ENCODE results near the gene STARD9.
"Not testable (repeated sequence)": the region's sequence is repeated elsewhere in the genome, so short reads cannot be mapped to it uniquely, and the experiment has no call there.

Gene STARD9

DNA sequence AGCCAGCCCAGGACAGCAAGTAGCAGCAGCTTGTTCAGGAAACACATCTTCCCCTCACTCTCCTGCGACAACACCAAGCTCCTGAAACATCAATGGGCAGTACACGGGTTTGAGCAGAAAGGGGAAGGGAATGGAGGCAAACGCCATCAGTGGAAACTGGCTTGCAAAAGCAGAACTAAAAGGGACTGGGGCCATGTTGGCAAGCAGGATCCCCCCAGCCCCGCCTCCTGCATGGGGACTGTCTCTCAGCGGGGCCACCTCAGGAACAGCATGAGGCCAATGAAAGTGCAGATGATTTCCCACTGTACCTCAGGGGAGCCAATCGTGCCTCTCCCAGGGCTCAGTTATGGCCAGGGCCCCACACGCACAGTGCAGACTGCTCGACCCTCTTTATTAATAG, 154.7 kb downstream of the STARD9 start:
- no peak for DNase-seq (ENCODE audit: low read depth)

DNA sequence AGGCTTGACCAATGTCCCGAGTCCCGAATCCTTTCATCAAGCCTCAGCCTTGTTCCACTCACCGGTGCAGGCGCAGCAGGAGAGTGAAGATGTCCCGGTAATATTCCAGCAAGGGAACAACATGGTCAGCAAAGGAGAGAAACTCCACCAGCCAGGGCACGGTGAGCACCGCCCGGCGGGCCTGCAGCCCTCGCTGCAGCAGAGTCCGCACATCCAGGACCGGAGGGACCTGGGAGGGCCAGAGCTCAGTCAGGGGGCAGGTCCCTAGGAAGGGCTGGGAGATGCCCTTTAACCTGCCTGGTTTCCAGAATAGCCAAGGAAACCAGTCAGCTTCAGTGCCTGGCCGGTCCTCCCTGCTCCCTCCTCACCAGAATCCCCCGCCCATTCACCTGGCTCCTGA, 155.1 kb downstream of the STARD9 start:
- no peak for DNase-seq (ENCODE audit: low read depth)

DNA sequence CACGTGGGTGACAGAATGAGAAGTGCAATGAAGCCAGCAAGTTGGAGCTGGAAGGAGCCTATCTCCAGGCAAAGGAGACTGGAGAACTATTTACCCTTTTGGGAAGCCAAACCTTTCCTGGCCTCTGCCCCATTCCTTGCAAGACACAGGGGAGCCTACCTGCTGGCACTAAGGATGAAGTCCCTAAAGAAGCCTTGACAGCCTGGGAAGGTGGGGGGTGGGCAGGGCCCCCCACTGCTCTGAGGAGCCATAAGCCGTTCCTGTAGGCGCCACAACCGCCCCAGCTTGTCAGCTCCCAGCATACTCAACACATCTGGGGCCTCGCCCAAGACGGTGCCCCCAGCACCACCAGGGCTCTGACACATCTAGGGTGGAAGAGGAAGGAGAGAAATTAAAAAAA, 156.1 kb downstream of the STARD9 start:
- no peak for DNase-seq (ENCODE audit: low read depth)

DNA sequence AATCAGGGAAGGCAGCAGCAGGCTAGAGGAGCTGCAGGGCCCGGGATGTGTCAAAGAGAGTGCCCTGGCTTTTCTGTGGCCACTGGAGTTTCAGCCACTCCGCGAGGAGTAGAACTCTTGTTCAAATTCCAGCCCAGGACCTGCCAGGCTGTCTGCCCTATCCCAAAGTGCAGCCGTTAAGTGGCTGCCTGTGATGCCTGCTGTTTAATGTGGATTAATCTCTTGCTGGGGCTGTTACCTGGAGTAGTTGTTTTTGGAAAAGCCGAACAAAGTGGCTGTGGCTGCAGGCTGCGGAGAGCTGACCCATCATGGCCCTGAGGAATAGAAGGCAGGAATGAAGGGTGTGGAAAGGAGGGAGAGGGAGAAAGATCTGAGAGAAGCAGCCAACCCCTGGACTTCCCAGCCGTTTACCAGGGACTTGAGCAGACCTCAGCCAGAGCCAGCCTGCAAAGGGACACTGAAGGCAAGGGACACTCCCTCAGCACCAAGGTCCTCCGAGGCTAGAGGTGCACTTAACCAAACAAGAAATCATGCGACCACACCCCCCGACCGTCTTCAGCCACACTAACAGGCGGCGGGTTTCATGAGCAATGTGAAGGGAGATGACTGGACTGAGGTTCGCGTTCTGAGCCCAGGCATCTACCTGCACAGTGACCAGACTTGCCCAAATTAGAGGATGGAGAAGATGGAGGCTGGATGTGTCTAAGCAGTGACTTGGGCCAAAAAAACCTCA, 156.9 kb downstream of the STARD9 start:
- DNase-seq (ENCODE audit: low read depth): no peak

DNA sequence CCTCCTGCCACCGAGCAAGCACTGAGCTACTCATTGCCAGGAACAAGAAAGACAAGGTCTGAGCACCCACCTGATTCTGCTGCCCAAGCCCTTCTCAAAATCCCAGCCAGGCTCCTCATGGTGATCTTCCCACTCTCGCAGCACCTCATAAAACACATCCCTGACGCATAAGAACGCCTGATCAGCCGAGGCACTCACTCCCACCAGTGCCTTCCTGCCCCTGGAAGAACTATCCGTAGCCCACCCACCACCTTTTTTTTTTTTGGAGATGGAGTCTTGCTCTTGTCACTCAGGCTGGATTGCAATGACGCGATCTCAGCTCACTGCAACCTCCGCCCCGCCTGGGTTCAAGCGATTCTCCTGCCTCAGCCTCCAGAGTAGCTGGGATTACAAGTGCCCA, 157.6 kb downstream of the STARD9 start:
- no peak for DNase-seq (ENCODE audit: low read depth)

DNA sequence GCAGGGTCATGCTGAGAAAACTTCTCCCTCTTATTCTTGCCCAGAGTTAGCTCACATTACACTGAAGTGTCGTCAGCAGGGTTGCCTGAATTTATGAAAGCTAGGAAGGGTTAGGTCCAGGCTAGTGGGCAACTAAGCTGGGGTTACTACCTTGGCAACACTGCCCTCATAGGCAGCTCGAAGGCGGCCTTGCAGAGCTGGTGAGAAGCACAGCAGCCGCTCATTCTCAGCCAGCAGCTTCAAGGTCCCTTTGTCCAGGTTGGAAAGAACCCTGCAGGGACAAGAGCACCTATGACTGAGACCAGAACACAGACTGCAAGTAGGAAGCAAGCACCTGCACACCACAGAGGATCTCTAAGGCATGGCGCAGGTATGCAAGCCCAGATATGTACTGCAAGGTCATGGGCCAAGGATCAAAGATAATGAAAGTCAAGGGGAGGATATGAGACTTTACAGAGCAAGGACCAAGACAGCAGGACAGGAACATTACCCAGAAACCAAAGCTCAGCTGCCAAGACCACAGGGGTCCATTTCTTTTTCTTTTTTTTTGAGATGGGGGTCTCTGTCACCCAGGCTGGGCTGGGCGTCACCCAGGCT, 158.8 kb downstream of the STARD9 start:
- no peak for DNase-seq (ENCODE audit: low read depth)

DNA sequence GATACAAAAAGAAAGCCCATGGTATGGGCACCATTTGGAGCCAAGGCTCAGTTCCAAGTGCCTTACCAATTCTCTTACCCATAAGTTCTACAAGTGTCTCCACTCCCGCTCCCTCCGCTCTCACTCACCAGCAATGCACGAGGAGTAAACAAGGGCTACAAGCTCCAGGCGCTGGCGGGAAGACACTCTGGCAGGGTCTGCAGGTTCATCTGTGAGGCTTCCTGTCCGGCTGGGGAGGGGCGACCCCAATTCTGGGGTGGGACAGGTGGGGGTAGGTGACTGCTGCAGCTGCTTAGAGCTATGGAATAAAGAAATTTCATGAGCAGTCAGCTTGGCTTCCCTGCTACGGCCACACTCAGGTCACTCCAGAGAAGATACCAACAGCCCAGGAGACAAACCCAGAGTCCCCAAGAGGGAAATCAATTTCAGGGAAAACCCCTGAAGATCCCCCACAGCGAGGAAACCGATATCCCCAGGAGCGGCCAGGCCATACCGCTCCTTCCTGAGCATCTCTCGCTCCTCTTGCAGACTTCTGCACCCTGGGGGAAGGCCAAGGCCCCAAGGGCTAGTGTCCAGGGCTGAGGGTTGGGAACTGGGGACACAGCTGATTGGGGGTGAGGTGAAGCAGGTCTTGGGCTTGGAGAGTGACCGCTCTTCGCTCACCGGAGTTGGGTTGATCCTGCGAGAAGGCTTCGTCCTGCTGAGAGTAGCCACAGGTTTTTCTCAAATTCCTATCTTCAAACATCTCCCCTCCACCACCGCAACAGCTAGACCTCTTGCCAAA, 160.2 kb downstream of the STARD9 start:
- DNase-seq (ENCODE audit: low read depth): no peak

DNA sequence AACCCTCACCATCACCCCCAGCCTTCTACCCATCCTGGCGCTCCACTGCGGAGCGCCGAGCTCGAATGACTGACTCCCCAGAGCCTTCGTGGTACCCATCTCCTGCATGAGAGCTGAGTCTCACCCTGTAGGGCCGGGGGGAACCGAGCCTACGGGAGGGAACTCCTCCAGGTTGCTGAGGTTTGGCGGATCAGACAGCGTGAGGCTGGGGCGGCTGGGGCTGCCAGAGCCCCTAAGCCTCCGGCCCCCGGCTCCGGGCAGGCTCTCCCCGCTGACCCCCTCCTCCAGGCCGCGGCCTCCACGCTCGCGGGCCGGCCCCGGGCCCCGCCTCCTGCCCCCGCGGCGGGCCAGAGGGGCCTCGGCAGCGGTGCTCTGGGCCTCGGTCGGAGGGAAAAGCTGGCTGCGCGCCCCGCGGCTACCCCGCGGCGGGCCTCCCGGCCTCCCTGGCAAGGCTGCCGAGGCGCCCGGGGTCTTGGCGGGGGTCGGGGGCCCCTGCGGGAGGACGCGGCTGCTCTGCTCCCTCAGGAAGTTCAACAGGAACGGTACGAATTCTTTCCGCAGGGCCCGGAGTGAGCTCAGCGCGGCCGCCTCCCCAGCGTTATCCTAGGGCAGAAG, 160.9 kb downstream of the STARD9 start:
- peak; percentile 2 for DNase-seq (ENCODE audit: low read depth)

DNA sequence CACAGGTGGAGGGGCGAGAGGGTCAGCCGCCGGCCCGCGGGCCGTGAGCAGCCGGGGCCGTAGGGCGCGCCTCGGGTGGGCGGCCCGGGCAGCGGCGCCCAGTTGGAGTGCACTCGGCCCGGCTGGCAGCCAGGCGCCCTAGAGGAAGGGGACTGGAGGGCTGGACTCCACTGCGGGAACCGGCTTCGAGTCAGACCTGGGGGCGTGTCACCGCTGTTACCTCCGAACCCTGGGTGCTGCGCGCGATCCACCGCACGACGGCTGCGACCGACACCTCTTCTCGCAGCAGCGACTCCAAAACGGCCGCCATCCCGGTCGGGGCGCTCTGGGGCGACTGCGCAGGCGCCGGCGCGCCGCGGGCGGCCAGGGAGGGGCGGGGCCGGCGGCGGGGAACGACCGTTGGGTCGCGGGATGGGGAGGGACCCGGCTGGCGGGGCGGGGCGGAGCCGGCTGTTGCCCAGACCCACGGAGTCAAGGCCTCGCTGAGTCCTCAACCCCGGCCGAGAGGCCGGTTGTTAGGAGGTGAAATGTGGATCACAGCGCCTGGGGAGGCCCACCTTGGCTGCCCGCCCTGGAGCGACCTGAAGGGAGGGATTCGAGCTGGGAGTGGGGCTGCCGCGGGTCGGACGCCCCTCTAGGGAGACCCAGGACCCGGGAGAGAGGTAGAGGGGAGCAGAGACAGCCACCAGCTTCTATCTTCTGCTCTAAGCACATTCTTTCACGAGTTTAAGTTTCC, 161.6 kb downstream of the STARD9 start, which contains the start of gene CDAN1:
Gene CDAN1, minus strand, starts transcription at position 336 of the 736 bp plus-strand sequence. Its CDS starts 26 bp downstream, at position 310.
- peak; percentile 92 for DNase-seq (ENCODE audit: low read depth)

DNA sequence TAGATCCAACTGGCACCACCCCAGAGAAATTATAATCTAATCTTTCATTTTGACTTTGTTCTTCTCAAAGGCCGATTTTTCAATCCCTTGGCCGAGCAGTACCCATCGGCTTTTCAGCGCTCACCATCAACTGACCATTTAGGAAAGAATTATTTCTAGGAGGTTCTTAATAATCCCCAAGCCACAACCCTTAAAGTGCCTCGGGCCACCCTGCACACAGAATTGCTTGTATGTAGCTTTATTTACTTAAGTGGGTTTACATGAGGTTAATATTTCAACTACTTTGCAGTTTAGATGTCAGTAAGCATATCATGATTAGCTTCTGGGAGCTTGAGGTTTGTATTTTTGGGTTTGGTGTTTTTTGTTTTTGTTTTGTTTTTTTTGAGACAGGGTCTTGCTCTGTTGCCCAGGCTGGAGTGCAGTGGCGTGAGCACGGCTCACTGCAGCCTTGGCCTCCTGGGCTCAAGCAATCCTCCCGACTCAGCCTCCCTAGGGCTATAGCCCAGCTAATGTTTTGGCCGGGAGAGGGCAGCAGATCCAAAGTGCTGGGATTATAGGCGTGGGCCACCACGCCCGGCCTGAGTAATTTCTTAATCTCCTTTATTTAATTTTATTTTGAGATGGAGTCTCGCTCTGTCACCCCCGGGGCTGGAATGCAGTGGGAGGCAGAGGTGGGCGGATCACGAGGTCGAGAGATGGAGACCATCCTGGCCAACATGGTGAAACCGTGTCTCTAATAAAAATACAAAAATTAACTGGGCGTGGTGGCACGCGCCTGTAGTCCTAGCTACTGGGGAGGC, 162.3 kb downstream of the STARD9 start:
- DNase-seq (ENCODE audit: low read depth): no peak

DNA sequence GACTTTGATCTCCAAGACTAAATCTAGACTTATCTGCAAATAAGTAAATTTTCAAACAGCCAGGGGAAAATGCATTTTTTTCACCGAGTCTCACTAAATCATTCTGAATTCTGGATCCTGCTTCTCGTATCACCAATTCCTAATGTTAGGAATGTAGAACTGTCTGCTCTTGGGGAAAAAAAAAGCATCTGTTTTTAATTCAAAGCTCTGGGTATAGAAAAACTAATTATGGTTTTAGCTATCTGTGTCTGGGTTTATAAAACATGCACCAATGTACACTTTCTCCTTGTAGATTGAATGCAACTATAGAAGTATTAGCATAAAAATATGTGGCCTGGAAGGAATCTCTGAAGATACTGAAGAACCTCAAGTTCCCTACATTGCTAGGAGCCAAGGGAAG, 166.3 kb downstream of the STARD9 start:
- no peak for DNase-seq (ENCODE audit: low read depth)

DNA sequence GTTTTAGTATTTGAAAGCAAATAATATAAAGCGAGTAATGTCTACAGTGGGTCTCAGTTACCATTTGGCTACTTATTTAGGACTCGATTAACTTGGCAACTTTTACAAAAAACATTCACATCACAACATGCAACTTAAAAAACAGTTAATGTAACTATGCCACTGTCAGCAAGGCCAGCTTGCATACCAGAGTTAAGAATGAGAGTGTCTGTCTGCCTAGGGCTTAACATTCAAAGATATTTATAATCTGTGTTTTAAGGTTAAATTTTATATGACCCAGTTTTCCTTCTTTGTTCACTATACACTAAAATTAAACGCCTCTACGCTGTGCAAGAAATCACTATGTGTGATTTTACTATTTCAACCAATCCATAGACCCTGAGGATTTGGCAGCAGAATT, 166.7 kb downstream of the STARD9 start:
- DNase-seq (ENCODE audit: low read depth): no peak

DNA sequence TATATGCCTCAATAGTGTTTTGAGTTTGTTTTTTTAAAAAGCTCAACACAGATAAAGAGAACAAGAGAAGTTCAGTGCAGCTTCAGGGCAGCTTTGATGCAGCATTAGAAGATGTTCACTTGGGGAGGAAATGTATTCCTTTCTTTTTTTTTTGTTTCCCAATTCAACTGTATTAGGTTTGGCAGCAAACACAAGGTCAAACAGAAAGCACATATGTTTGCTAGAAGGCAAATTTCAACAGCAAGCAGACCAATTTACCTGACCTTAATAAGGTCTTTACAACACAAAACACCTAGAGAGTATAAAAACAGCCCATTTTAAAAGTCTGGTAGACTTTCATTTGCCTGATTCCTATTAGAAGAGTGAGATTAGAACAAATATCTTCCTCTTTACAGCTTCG, 168.8 kb downstream of the STARD9 start:
- DNase-seq (ENCODE audit: low read depth): no peak

DNA sequence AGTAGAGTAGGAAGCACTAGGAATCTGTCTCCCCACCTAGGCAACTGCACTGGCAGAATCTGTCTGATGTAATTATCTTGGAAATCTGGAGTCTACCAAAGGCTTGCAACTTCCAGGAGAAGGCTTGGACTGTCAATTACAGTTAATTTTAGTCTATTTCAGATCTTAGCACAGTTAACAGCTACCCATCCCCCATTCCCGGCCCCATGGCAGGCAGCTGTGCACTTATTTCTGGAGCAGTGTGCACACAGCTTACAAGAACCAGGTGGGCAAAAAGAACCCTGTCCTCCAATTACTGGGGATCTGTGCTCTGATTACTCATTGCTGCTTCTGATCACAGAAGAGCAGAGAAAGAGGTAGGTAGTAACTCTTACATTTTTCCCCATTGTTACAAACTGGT, 173.9 kb downstream of the STARD9 start:
- DNase-seq (ENCODE audit: low read depth): no peak

DNA sequence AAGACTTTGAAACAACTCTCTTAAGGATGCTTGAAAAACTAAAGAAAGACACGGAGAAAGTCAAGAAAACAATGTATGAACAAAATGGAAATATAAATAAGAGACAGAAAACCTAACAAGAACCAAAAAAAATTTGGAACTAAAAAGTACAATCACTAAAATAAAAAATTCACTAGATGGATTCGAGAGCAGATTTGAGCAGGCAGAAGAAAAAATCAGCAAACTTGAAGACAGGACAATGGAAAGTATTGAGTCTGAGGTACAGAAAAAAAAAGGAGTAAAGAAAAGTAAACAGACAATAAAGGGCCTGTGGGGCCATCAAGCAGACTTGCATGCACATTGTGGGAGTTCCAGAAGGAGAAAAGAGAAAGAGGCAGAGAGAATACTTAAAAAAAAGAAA, 174.9 kb downstream of the STARD9 start:
- DNase-seq (ENCODE audit: low read depth): no peak

DNA sequence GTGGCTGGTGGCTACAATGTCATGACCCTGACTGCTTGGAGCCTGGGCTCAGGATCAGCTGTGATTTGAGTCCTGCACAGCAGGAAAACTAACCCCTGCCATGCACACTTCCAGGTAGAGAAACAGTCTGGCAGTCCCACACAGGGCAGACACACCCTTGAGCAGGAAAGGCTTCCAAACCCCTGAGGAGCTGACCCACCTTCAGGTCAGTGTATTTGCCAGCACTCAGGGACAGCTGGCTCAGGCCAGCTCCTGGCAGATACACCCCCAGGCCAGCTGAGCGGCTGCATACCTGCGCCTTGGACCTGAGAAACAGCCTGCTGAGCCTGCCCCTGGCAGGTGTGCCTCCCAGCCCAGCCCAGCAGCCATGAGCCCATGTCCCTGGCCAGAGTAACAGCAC, 183.7 kb downstream of the STARD9 start:
- DNase-seq (ENCODE audit: low read depth): no peak

DNA sequence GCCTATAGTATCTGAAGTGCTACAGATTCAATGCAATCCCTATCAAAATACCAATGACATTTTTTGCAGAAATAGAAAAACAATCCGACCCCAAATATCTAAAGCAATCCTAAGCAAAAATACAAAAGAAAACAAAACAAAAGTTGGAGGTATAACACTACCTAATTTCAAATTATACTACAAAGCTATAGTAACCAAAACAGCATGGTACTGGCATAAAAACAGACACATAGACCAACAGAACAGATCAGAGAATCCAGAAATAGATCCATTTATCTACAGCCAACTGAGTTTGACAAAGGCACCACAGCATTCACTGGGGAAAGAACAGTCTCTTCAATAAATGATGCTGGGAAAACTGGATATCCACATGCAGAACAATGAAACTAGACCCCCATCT, 185.4 kb downstream of the STARD9 start:
- no peak for DNase-seq (ENCODE audit: low read depth)

DNA sequence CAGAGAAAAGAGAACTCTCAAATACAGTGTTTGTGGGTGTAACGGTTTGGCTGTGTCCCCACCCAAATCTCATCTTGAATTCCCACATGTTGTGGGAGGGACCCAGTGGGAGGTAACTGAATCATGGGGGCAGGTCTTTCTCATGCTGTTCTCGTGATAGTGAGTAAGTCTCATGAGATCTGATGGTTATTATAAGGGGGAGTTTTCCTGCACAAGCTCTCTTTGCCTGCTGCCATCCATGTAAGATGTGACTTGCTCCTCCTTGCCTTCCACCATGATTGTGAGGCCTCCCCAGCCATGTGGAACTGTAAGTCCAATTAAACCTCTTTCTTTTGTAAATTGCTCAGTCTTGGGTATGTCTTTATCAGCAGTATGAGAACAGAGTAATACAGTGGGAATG, 186.4 kb downstream of the STARD9 start:
- not testable (repeated sequence) for DNase-seq (ENCODE audit: low read depth)

DNA sequence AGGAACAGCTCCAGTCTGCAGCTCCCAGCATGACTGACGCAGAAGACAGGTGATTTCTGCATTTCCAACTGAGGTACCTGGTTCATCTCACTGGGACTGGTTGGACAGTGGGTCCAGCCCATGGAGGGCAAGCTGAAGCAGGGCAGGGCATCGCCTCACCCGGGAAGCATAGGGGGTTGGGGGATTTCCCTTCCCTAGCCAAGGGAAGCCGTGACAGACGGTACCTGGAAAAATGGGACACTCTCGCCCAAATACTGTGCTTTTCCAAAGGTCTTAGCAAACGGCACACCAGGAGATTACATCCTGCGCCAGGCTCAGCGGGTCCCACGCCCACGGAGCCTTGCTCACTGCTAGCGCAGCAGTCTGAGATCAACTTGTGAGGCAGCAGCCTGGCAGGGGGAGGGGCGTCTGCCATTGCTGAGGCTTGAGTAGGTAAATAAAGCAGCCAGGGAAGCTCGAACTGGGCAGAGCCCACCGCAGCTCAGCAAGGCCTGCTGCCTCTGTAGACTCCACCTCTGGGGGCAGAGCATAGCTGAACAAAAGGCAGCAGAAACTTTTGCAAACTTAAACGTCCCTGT, 188.8 kb downstream of the STARD9 start:
- DNase-seq (ENCODE audit: low read depth): not testable (repeated sequence)

DNA sequence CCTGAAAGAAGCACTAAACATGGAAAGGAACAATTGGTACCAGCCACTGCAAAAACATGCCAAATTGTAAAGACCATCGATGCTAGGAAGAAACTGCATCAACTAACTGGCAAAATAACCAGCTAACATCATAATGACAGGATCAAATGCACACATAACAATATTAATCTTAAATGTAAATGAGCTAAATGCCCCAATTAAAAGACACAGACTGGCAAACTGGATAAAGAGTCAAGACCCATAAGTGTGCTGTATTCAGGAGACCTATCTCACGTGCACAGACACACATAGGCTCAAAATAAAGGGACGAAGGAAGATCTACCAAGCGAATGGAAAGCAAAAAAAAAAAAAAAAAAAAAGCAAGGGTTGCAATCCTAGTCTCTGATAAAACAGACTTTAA, 190.7 kb downstream of the STARD9 start:
- DNase-seq (ENCODE audit: low read depth): not testable (repeated sequence)

All from activated T-cell treated with anti-CD3 and anti-CD28 coated beads for 24 hours (primary cell).